ENCODE data around the gene AOAH.

The AOAH gene

GRCh38 chr7:36741866-36742265 is 17.6 kb upstream of the AOAH start:
- H3K36me3 ChIP-seq = no peaks in the 10 kb centered on the region
- no peaks in the 10 kb centered on the region for H3K9me3 ChIP-seq
- TF ChIP-seq, protein P1, sequence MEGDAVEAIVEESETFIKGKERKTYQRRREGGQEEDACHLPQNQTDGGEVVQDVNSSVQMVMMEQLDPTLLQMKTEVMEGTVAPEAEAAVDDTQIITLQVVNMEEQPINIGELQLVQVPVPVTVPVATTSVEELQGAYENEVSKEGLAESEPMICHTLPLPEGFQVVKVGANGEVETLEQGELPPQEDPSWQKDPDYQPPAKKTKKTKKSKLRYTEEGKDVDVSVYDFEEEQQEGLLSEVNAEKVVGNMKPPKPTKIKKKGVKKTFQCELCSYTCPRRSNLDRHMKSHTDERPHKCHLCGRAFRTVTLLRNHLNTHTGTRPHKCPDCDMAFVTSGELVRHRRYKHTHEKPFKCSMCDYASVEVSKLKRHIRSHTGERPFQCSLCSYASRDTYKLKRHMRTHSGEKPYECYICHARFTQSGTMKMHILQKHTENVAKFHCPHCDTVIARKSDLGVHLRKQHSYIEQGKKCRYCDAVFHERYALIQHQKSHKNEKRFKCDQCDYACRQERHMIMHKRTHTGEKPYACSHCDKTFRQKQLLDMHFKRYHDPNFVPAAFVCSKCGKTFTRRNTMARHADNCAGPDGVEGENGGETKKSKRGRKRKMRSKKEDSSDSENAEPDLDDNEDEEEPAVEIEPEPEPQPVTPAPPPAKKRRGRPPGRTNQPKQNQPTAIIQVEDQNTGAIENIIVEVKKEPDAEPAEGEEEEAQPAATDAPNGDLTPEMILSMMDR (IDR thresholded peaks at IDR 0.05; ENCODE audit: low read depth, low read length) = no peak
- H3K4me3 ChIP-seq (ENCODE audit: low read depth, low read length) = no peak overlapping the region
- no peaks in the 10 kb centered on the region for H3K4me1 ChIP-seq
- no peak for DNase-seq
- no peaks in the 10 kb centered on the region for H3K27me3 ChIP-seq

GRCh38 chr7:36739351-36739750 is 15.1 kb upstream of the AOAH start:
- Histone ChIP-seq H3K9me3 (no peaks in the 10 kb centered on the region), H3K4me3 (ENCODE audit: low read depth, low read length) (no peak overlapping the region), H3K36me3 (no peaks in the 10 kb centered on the region), H3K27me3 (no peaks in the 10 kb centered on the region), H3K4me1 (no peaks in the 10 kb centered on the region)
- DNase-seq = no peak
- TF ChIP-seq, protein P1 (IDR thresholded peaks at IDR 0.05; ENCODE audit: low read depth, low read length) = no peak

DNA sequence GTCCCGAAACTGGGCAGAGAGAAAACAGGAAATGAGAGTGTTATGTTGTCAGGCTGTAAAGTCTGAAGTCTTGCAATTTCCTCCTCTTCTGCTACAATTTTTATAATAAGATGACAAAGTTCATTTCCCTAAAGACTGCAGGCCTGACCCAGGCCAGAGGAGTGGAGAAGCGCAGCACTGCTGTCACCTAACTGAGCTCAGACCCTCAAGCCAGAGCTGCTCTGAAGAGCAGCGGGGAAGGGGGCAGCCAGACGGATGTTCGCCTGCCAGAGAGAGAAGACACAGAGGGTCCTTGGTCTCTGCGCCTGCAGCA is 12.6 kb upstream of the AOAH start:
- TF ChIP-seq, protein P1 (IDR thresholded peaks at IDR 0.05; ENCODE audit: low read depth, low read length) = no peak

DNA sequence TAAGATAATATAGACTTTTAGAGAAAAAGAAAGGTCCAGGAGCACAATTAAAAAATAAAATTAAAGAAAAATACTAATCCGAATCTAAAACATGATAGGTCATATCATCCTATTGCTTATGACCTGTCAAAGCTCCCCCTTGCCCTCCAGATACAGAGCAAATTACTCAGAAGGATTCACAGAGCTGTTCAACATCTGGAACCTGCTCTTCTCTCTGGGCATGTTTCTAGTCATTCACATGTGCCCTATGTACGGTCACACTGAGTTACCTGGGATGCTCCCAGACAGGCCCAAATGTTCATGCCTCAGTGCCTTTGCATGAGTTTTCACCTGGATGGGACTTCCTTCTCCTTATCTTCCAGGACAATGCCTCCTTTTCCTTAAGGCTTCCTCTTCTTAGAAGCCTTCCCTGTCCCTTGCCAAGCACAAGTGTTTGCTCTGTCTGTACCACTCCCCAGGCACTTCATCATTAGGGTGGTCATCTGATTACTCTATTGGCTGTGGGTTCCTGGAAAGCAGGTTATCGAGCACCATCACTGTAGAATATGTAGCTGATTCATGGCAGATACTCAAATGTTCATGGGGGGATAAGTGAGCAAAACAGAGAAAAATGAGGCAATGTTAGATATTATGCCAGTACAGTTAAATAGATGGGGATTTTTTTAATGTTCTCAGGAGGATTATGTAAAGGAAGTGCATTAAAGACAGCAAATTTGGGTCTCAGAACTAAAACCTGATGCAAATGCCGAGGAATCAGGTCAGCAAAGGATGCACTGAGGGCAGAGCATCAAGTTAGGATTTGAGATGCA is 12.0 kb upstream of the AOAH start:
- Histone ChIP-seq H3K4me3 (ENCODE audit: low read depth, low read length) (no peak overlapping the region), H3K9me3 (no peaks in the 10 kb centered on the region), H3K27me3 (no peaks in the 10 kb centered on the region), H3K4me1 (no peaks in the 10 kb centered on the region), H3K36me3 (no peaks in the 10 kb centered on the region)
- DNase-seq = no peak
- TF ChIP-seq, protein P1 (IDR thresholded peaks at IDR 0.05; ENCODE audit: low read depth, low read length) = no peak

More for the DNA sequence above, 12.6 kb upstream of the AOAH start:
- Histone ChIP-seq H3K36me3 (no peaks in the 10 kb centered on the region), H3K27me3 (no peaks in the 10 kb centered on the region), H3K9me3 (no peaks in the 10 kb centered on the region), H3K4me3 (ENCODE audit: low read depth, low read length) (no peak overlapping the region), H3K4me1 (no peaks in the 10 kb centered on the region)
- DNase-seq = no peak

- H3K9me3 ChIP-seq = no peaks in the 10 kb centered on the region
- H3K4me1 ChIP-seq = no peaks in the 10 kb centered on the region
- H3K27me3 ChIP-seq = no peaks in the 10 kb centered on the region
- H3K36me3 ChIP-seq = no peaks in the 10 kb centered on the region
- H3K4me3 ChIP-seq (ENCODE audit: low read depth, low read length) = no peak overlapping the region
- no peak for DNase-seq
- TF ChIP-seq, protein P1 (IDR thresholded peaks at IDR 0.05; ENCODE audit: low read depth, low read length) = no peak
These were observed 10.9 kb upstream of the AOAH start for GRCh38 chr7:36735172-36735571.

GRCh38 chr7:36734731-36735130 is 10.4 kb upstream of the AOAH start:
- H3K9me3 ChIP-seq = no peaks in the 10 kb centered on the region
- TF ChIP-seq, protein P1 (IDR thresholded peaks at IDR 0.05; ENCODE audit: low read depth, low read length) = no peak
- no peak for DNase-seq
- no peaks in the 10 kb centered on the region for H3K36me3 ChIP-seq
- H3K4me3 ChIP-seq (ENCODE audit: low read depth, low read length) = no peak overlapping the region
- no peaks in the 10 kb centered on the region for H3K4me1 ChIP-seq
- no peaks in the 10 kb centered on the region for H3K27me3 ChIP-seq

Measured in BE2C (cell line).